Esophagus squamous epithelium (tissue), 5 donors: ENCODE measurements around the gene CD44. TPM values are rescaled to one million over a fixed set of nuclear protein-coding genes. Genes with fewer than 3 reads are reported as not detected.

Experiments
- DNase-seq: peaks from one replicate; lab custom pipeline; 2025; lab: John Stamatoyannopoulos, UW
- H3K27ac ChIP-seq, 4 donors: fragments of 200-600 bp; sonication (generic); one replicate each; pipeline ENCODE4 v1.5.1; 2016 to 2019; ENCODE audit warnings: mild to moderate bottlenecking in 1 of 4
- H3K27me3 ChIP-seq, 4 donors: fragments of 200-600 bp; sonication (generic); 1 replicate in 3 of 4; 2 replicates in 1 of 4; pipeline versions ENCODE4 v1.5.1 to v1.6.0; 2017 to 2021; ENCODE audit warnings: antibody characterized with exemption in 1 of 4
- H3K36me3 ChIP-seq, 3 donors: fragments of 200-600 bp; sonication (generic); one replicate each; pipeline ENCODE4 v1.5.1; 2016 to 2019
- H3K4me1 ChIP-seq, 3 donors: fragments of 200-600 bp; sonication (generic); one replicate each; pipeline ENCODE4 v1.5.1; 2017 to 2019
- H3K4me3 ChIP-seq, 4 donors: fragments of 200-600 bp; sonication (generic); 1 replicate in 3 of 4; 2 replicates in 1 of 4; pipeline ENCODE4 v1.5.1; 2016 to 2019; ENCODE audit warnings: mild to moderate bottlenecking in 2 of 4, moderate library complexity in 1 of 4
- H3K9me3 ChIP-seq, 3 donors: fragments of 200-600 bp; sonication (generic); one replicate each; pipeline ENCODE4 v1.5.1; 2016 to 2019
- CTCF ChIP-seq, 6 experiments: fragments of 450-650 bp in 4 of 6; fragments of 200-600 bp in 2 of 6; sonication (generic) in 2 of 6; IDR thresholded peaks; one replicate each; pipeline ENCODE4 v1.5.1; 2016 to 2019; ENCODE audit warnings: antibody characterized with exemption in 6 of 6, mild to moderate bottlenecking in 4 of 6, moderate library complexity in 4 of 6
- POLR2A ChIP-seq, 4 donors: fragments of 450-650 bp; IDR thresholded peaks; one replicate each; pipeline ENCODE4 v1.6.1; 2017; ENCODE audit warnings: antibody characterized with exemption in 4 of 4, mild to moderate bottlenecking in 4 of 4, moderate library complexity in 3 of 4
- WGBS, 2 donors: methylation state at CpG; one replicate each; pipeline ENCODE4 v1.1.5; 2018; 5-methylcytosine and 5-hydroxymethylcytosine counted together
- intact Hi-C: fragments of 100-400 bp; cut with DNase I; formaldehyde crosslinking; loops from one replicate; pipeline ENCODE4 v1.15.0; 2022
- total RNA-seq, 4 donors: library from RNA; depleted of rRNA; stranded (reverse); fragments of >200 nt; gene quantifications; one replicate each; pipeline ENCODE4 v1.1.0, GENCODE V29; 2016
- donor health status: DM: yes; HTN: yes; CAD: no.

CD44 gene
- total RNA-seq, 4 donors from 2014 or later: 418 to 565 (median 463) TPM

DNA sequence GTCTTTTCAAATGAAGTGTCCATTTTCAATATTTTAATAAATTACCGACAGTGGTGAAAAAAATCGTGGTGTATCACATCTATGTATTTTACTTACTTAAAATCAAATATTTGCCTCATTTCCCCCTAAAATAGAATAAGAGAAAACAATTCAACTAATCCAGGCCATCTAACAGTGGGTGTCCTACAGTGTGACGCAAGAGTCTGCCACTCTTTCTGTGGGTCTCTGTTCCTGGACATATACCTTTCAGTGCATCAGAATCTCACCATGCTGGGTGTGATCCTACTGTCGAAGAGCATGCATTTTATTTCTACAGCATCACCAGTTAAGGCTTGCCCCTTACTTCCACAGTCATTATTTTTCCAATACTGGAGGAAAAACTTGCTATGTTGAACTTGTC lies 111.2 kb downstream of the CD44 start:
- 91 to 93% methylated on average over 4 of the region's 4 CpGs for WGBS, 2 donors
- no peak overlapping the region for H3K27ac ChIP-seq
- peaks cover 0 to 8% (median 0%) of the 10 kb centered on the region in 3 donors for H3K4me1 ChIP-seq
- no peak overlapping the region for H3K4me3 ChIP-seq
- no peak for TF ChIP-seq POLR2A (IDR thresholded peaks at IDR 0.05)
- no peak for TF ChIP-seq CTCF (IDR thresholded peaks at IDR 0.05)
- DNase-seq: no peak
- peaks cover 0 to 4% (median 0%) of the 10 kb centered on the region in 4 donors for H3K27me3 ChIP-seq
- intact Hi-C loops: no loop called here
- H3K9me3 ChIP-seq: no peaks in the 10 kb centered on the region
- H3K36me3 ChIP-seq: no peaks in the 10 kb centered on the region

DNA sequence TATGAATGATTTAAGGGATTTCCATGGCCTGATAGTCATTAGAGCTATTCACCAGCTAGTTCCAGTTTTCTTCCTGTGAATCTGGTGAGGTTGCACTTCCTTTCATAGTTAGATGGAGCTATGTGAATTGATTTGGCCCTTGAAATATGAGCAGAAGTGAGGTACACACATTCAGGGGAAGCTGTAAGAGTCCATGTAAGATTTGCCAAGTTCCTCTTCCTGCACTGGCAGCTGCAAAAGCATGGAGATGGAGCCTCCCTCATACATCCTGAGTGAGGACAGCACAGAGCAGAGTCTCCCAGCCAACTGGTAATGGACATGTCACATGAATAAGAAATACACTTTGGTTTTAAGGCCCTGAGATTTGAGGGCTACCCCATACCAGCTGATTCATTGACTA lies 111.7 kb downstream of the CD44 start:
- Histone ChIP-seq H3K9me3 (no peaks in the 10 kb centered on the region), H3K27ac (no peak overlapping the region), H3K4me3 (no peak overlapping the region), H3K36me3 (no peaks in the 10 kb centered on the region), H3K4me1 (peaks cover 0 to 8% (median 0%) of the 10 kb centered on the region in 3 donors), H3K27me3 (peaks cover 0 to 4% (median 0%) of the 10 kb centered on the region in 4 donors)
- intact Hi-C loops: no loop called here
- TF ChIP-seq POLR2A (IDR thresholded peaks at IDR 0.05) (no peak), CTCF (IDR thresholded peaks at IDR 0.05) (no peak)
- DNase-seq: no peak

GRCh38 chr11:35253237-35253636 lies 114.3 kb downstream of the CD44 start:
- H3K9me3 ChIP-seq: no peaks in the 10 kb centered on the region
- no peak overlapping the region for H3K4me3 ChIP-seq
- no peak for DNase-seq
- intact Hi-C loops: no loop called here
- H3K36me3 ChIP-seq: no peaks in the 10 kb centered on the region
- H3K4me1 ChIP-seq: peaks cover 0 to 24% (median 0%) of the 10 kb centered on the region in 3 donors
- peaks cover 0 to 10% (median 0%) of the 10 kb centered on the region in 4 donors for H3K27me3 ChIP-seq
- peak overlapping the region in 2 of 4 donors; percentile 23 to 25 for H3K27ac ChIP-seq
- no peak for TF ChIP-seq POLR2A (IDR thresholded peaks at IDR 0.05)
- no peak for TF ChIP-seq CTCF (IDR thresholded peaks at IDR 0.05)

- TF ChIP-seq CTCF (IDR thresholded peaks at IDR 0.05): no peak
- no peak for TF ChIP-seq POLR2A (IDR thresholded peaks at IDR 0.05)
- Histone ChIP-seq H3K36me3 (no peaks in the 10 kb centered on the region), H3K9me3 (no peaks in the 10 kb centered on the region), H3K4me3 (no peak overlapping the region), H3K27me3 (peaks cover 0 to 16% (median 0%) of the 10 kb centered on the region in 4 donors), H3K27ac (no peak overlapping the region), H3K4me1 (peaks cover 0 to 34% (median 0%) of the 10 kb centered on the region in 3 donors)
- intact Hi-C loops: no loop called here
- 97 to 100% methylated on average over 2 of the region's 2 CpGs for WGBS, 2 donors
- DNase-seq: no peak
Observed at GRCh38 chr11:35255514-35255913, 116.5 kb downstream of the CD44 start.

DNA sequence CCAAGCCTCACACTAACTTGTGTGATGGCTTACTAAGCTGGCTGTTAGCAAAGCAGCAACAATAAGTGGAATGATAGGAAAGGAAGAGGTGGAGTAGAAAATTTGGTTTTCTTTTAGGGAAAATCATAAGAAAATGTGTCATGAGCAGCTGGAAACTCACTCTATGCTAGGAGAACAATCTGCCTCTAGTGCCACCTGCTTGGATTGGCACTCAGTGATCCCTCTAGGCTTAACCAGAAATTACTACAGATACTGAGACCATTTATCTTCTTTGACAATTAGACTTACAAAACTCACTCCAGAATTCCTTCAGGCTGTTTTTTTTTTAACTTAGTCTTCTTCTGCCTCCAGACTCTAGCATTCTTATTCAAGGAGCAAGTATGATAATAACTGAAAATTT lies 117.3 kb downstream of the CD44 start:
- H3K4me3 ChIP-seq: no peak overlapping the region
- H3K36me3 ChIP-seq: no peaks in the 10 kb centered on the region
- H3K4me1 ChIP-seq: peaks cover 0 to 42% (median 0%) of the 10 kb centered on the region in 3 donors
- TF ChIP-seq CTCF (IDR thresholded peaks at IDR 0.05) (no peak), POLR2A (IDR thresholded peaks at IDR 0.05) (no peak)
- H3K9me3 ChIP-seq: no peaks in the 10 kb centered on the region
- peak overlapping the region in 1 of 4 donors; percentile 3 for H3K27ac ChIP-seq
- no peak for DNase-seq
- peaks cover 0 to 16% (median 0%) of the 10 kb centered on the region in 4 donors for H3K27me3 ChIP-seq
- intact Hi-C loops: no loop called here
